Ammon's horn (tissue), 1 donor: ENCODE measurements around the gene EVC.

Experiments used
- DNase-seq: peaks from one replicate; pipeline ENCODE4 v3.0.0-alpha.2; 2016; ENCODE audit warnings: low spot score

EVC gene

DNA sequence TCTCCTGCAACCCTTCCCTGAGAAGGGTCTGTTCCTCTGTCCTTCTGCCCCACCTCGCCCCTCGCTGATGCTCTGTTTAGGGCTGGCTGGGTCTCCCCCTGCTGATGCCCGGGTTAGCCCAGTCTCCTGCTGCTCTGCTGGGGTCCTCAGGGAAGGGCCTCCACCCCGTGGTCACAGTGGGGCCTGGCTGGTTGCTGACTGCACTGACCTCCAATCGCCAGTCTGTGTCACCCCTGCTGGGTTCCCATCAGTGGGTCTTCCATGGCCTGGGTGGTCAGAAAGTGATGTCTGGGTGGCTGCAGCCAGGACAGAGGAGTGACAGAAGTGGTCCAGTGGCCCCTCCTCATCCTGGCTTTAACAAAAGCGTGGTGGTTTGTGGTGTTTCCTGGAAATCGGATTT lies 44.7 kb downstream of the EVC start:
- DNase-seq, result no peak

DNA sequence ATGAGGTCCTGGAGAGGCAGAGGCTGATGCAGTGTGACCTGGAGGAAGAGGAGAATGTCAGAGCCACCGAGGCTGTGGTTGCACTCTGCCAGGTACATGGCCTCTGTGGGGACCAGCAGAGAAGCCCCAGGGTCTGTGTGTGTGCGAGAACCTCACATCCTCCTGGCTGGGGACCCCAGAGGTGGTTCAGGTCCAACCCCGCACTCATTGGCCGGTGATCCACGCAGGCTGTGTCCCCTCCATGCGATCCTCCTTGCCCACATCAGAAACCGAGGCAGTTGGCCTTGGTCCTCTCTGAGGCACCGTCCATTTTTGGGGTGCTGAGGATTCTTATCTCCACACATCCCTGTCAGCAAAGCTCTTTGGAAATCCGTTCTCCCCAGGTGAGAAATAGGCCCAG lies 45.3 kb downstream of the EVC start:
- DNase-seq, result no peak

DNA sequence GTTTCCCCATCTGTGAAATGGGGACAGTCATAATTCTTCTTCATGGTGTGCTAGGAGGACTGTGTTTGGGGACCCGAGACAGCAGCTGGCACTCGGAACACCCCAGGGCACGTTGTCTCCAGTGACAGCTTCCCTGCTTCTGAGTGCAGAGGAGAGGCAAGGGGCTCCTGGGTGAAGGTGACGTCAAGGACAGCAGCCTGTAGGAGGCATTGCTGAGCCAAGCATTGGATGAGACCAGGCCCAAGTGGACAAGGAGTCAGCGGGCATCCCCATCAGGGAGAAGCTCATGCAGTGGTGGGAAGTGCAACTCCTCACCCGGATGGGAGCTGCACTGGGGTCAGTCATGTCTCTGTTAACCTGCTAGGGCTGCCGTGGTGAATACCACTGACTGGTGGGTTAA lies 46.1 kb downstream of the EVC start:
- DNase-seq, result no peak

DNA sequence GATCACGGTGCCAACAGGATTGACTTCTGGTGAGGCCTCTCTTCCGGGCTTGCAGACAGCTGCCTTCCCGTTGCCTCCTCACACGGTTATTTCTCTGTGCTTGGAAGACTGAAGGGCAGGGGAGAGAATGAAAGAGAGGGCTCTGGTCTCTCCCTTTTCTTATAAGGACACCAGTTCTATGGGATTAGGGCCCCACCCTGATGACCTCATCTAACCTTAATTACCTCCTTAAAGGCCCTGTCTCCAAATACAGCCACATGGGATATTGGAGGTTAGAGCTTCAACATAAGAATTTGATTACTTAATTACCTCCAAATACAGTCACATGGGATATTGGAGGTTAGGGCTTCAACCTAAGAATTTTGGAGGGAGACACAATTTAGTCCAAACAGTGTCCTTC lies 46.5 kb downstream of the EVC start:
- no peak for DNase-seq

DNA sequence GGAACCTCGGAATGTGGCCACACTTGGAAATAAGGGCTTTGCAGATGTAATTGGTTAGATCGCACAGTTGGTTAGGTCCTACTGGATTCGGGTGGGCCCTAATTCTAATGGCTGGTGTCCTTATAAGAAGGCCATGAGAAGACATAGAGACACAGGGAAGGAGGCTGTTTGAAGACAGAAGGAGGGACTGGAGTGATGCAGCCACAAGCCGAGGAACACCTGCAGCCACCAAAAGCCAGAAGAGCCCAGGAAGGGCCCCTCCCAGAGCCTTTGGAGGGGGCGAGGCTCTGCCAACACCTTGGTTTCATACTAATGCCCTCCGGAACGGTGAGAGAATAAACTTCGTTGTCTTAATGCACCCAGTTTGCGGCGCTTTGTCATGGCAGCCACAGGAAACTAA lies 47.0 kb downstream of the EVC start:
- DNase-seq, result no peak

DNA sequence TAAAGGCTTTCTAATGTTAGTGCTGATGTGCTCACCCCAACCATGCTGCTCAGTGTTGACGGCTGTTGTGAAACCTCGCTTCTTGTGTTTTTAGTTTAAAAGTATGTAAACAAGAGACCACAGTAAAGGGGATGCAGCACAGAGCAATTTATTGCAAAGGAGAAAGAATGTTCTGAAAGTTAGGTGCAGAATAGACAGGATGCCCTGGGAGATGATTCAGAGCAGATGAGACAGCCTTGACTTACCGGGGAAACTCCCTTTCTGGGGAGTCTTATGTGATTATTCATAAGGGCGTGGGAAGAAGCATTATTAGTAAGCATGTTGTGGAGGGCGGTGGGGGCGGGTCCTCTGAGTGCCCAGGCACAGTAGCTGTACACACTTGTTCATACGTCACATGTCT lies 47.7 kb downstream of the EVC start:
- DNase-seq, result no peak

DNA sequence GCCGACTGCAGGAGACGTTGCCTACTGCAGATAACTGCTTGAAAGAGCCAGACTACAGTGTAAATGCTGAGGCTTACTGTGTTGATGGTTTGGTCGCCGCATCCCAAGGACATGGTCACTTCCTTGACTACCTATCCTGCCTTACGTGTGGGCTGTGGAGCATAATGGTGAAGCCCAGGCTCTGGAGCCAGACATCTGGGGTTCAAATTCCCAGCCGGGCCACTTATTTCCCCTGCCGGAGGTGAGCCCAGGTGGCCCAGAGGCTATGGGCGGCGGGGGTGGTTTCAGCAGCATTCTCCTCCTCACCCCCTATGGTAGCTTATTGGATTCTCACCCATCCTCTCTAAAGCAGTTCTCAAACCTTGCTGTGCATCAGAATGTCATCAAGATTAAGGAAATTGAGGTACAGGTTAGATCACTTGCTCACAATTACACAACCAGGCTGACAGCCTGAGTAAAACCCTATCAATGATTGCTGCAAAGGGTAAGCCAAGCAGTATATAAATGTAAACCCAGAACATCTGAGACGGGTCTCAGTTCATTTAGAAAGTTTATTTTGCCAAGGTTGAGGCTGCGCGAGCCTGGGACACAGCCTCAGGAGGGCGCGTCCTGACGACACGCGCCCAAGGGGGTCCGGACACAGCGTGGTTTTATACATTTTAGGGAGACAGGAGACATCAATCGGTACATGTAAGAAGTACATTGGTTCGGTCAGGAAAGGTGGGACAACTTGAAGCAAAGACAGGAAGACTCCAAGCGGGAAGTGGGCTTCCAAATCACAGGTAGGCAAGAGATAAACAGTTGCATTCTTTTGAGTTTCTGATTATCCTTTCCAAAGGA lies 48.5 kb downstream of the EVC start:
- no peak for DNase-seq

DNA sequence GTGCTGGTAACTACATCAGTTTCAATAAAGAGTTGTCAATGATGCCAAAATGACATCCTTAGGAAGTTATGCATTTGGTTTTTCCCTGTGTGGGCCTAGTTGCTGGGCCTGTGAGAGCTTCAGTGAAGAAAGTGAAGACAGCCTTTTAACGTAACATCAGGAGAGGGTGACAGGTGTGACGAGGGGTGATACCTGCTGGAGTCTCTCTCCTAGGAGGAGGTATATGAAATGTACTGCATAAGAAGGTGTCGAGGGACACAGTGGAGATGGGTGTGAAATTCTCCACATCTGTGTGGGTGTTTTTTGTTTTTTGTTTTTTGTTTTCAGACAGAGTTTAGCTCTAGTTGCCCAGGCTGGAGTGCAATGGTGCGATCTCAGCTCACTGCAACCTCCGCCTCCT lies 49.2 kb downstream of the EVC start:
- DNase-seq, result no peak

DNA sequence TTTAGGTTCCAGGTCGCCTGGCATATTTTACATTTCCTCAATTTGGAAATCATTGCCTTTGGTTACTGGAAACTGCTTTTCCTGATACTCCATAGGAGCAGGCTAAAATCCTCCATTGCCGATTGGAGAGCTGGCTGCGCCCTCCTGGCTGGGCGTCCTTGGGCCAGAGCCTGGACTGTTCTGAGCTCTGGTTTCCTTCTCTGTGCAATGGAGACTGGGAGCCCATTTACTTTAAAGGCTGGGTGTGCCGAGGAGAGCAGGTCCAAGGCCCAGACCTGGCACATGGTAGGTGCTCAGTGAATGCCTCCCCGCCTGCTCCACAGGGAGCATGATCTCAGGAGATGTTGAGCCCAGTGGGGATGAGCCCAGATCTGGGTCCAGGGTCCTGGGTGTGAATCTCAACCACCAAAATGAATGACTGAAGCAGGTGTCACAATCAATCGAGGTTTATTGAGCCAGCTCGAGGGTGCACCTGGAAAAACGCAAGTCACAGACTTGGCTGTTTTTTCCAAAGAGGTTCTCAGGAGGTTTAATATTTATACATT lies 50.0 kb downstream of the EVC start:
- no peak for DNase-seq

DNA sequence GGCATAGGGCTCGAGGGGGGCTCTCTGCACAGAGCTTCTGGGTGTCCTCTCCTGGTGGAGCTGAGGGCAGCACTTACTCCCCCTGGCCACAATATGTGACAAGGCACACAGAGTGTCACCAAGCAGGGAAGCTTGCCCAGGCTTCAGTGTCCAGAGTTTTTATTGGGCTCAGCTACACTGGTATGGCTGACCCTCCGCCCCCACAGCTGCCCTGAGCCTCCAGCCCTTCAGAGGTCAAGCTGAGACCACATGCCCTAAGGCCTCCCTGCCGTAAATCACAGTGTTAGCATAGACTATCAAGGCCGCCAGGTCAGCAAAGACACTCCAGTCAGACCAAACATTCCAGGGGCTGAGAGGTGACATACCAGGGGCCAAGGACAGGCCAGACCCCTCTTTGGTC lies 59.0 kb downstream of the EVC start:
- no peak for DNase-seq

DNA sequence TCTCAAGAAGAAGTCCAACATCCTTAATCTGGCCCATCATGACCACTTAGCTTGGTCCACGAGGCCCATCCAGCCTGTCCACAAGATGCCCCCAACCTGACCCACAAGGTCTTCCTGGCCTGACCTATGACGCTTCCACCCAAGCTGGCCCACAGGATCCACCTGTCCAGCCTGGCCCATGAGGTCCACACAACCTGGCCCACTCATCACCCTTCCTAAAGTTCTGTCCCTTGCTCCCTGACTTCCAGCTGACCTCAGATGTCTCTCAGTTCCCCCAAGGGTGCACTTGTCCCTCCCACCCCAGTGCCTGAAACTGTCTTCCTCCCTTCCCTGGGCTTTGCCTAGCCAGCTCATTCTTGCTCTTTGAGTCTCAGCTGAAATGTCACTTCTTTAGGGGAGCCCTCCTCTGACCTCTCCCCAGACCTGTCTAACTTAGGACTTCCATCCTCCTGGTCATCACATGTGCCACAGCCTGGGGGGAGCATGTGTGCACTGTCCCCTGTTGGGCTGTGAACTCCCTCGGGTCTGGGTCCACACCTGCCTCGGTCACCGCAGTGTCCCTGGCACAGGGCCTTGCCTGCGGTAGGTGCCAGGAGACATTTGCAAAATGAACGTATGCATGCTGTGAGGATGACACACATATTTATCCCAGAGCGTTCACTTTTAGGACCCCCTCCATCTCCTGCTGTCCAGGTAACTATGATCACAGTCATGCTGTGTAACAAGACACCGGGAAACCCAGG lies 61.7 kb downstream of the EVC start:
- no peak for DNase-seq

DNA sequence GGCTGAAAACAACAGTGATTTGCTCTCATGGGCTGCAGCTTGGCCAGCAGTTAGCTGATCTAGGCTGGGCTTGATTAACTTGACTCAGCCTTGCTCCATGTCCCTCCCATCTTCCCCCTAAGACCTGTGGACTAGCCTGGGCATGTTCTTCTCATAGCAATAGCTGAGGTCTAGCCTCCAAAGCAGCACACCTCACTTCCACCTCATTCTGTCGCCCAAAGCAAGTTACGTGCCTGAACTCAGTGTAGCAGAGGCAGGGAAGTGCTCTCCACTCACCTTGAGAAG lies 62.2 kb downstream of the EVC start:
- no peak for DNase-seq

DNA sequence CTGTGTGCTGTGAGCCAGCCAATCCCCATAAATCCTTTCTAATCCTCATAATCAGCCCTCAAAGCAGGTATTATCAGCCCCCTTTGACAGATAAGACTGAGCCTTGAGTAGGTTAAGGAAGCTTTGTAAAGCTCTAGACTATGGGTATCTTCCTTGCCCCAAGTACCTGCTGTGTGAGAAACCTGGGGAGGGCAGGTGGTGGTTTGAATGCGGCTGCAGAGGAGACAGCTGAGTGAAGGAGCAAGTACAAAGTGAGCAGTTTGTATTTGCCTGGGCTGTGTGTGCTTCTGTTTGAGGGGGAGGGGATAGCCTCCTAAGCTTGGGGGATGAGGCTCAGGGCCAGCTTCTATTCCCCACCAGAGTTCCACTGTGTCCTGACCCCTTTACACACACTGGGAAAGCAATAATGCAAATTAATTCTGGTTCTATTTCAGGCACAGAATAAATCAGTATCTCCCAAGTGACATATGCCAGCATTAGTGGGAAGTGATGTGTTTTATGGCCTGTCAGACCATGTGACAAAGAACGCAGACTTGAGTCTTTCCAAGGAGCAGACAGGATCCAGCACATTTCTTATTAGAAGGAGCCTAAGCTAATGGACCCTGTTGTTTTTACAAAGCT lies 63.5 kb downstream of the EVC start:
- no peak for DNase-seq

DNA sequence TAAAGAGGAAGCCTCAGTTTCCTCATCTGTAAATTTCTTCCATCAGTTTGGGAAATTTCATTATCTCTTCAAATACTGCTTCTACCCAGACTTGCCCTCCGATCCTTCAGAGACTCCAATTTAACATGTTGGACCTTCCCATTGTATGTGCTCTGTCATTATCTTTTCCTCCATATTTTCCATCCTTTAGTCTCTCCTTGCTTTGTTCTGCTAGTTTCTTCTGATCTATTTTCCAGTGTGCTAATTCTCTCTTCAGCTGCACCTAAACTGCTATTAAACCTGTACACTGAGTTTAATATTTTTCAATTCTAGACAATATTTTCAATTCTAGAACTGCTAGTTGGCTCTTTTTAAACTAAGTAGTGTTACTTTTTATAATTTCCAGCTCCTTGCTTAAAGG lies 65.5 kb downstream of the EVC start:
- no peak for DNase-seq

DNA sequence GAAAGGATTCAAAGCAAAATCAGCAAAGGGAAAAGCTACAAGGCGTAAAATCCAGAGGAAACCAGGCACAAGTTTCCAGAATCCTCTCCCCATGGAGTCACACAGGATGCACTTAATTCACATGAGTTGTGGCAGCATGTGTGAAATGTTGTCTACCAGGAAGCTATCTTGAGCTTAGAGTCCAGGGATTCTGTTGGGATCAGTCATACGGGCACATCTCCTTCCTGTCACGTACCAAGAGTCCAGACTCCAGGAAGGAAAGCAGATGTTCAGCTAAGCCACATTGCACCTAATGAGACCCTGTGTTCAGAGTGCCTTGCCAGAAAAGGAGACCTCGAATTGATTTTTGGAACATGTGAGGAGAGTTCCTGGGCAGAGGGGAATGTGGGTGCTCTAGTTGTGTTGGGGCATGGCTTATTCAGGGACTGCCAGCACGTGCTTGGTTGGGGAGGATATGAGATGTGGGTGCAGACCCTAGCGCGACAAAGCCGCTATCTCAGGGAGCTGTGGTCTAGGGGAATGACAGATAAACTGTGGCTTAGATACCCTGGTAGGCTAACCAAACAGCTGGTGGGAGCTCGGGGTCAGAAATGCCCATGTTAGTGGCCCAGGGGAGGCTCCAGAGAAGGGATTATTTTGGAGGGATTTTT lies 70.0 kb downstream of the EVC start:
- no peak for DNase-seq

DNA sequence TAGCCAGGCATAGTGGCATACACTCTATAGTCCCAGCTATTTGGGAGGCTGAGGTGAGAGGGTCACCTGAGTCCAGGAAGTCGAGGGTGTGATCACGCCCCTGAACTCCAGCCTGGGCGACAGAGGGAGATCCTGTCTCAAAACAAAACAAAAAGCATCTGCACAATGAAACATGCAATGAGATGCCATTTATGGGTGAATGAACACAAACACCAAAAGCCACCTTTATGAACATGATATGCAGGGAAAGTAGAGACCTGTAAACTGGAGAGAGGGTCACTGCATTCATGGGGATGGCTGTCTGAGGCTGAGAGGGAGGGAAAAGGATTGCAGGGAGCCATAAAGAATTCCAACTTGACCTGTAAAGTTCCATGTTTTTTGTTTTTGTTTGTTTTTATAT lies 70.7 kb downstream of the EVC start:
- DNase-seq, result no peak

DNA sequence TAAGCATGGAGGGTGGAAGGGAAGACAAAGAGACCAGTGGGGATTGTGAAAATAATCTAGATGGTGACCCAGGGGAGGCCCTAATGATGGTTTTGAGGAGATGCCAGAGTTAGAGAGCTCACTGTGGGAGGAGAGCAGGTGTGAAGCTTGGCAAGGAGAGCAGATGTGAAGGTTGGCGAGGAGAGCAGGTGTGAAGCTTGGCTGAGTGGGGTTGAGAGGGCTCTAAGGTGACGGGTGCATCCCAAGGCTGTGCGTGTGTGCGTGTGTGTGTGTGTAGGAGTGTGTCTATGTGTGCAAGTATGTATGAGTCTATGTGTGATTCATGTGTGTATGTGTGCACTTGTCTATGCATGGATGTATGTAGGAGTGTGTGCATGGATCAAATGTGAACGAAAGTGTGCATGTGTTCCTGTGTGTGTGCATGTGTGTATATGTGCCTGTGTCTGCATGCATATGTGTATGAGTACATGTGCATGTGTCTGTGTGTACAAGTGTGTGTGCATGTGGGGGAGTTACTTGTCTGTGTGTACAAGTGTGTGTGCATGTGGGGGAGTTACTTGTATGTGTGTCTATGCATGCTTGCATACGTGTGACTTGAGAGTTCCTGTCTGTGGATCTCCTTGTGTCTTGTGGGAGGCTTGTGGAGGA lies 72.0 kb downstream of the EVC start:
- no peak for DNase-seq

DNA sequence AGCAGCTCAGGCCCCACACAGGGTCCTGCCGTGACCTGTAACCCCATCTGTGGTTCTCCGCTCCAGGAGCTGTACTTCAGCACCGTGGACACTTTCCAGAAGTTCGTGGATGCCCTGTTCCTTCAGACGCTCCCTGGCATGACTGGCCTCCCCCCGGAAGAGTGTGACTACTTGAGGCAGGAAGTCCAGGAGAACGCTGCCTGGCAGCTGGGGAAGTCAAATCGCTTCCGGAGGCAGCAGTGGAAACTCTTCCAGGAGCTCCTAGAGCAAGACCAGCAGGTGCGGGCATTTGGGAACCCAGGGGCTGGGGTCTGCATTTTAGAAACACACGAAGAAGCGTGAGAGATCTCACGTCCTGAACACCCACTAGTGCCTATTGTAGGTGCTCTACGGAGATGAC lies 72.5 kb downstream of the EVC start:
- no peak for DNase-seq

DNA sequence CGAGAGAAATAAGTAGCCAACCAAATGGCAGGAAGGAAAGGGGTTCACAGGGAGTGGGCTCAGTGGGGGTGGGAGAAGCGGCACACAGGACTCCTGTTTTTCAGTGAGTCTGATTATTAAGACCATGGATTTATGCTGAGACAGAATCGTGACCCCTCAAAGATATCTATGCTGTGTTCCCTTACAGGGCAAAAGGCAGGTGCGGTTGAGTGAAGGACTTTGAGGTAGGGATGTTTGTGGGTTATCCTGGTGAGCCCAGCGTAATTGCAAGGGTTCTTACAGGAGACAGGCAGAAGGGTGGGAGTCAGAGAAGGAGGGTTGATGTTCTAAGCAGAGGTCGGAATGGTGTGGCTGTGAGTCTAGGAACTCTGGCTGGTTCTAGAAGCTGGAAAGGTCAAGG lies 73.0 kb downstream of the EVC start:
- no peak for DNase-seq

DNA sequence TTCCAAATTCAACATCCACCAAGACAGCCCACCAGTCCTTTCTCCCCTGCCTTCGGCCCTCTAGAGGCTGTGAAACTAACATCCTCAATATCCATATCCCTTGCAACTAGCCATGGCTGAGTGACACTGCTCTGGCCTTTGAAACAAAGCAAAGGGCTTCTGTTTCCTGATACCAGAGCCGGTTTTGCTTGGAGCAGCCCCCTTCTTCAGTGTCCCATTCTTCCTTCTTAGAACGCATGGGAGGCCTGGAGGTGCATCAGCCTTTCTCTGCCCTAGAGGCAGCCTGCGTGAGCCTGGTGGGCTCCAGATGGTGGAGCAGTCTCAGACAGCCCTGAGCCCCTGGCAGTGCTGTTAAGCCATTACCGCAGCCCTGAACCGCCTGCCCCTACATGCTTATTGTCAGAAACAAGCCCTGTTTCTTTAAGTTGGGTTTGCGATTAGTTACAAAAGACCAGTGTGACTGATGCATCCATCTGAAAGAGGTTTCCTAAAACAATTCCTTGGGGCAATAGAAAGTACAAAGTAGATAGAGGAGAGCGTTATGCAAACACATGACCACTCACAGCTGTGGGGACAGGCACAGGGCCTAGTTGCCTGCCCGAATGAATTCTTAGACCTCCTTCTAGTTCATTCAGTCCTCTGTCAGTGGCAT lies 74.1 kb downstream of the EVC start:
- DNase-seq, result no peak

DNA sequence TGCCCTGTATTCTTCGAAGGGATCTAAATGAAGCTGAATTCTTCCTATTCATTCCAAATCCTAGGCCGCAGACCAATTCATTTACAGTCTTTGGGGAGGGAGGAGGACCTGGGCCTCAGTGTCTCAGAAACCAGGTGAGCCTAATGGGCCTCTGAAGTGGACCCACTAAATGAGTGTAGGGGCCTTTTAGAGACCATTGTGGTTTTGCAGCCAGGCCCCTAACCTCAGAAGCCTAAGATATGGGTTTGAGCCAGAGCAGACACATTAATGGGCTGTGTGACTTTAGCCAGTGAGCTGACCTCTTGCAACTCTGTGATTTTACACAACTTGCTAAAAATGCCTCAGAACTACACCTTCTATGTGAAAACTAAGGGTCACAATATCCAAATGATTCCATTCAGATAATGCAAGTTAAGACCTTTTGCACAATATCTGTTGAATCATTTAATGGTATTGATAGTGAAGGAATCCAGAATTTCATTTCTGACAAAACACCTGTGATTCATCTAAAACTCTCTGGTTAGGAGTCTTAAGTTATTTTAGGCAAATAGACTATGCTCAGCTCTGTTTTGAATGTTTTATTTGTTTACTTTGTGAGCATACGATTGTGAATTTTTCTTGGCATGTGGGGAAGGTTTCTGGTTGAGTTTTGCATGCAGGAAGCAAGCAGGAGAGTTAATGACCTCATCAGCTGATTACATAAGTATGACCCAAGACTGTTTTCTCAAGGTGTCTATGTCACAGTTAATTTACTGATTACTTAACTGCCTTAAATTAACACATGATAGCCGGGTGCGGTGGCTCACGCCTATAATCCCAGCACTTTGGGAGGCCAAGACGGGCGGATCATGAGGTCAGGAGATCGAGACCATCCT lies 75.0 kb downstream of the EVC start:
- DNase-seq, result no peak
